Mesenchymal stem cell (in vitro differentiated cells and primary cell): Measurements from ENCODE around the gene CD276.

Source experiments
- DNase-seq: peaks from one replicate; pipeline ENCODE4 v3.0.0-alpha.2; 2013
- H2AFZ ChIP-seq: one replicate; pipeline ENCODE4 v1.6.1; 2013; ENCODE audit warnings: low read depth, mild to moderate bottlenecking, control low read depth, inconsistent platforms, low read length, moderate library complexity
- H2AK5ac ChIP-seq: 2 replicates; pipeline ENCODE4 v1.6.1; 2013; ENCODE audit warnings: low read length, moderate library complexity, mild to moderate bottlenecking, inconsistent platforms; ENCODE audit not compliant: severe bottlenecking
- H2BK120ac ChIP-seq: one replicate; pipeline ENCODE4 v1.6.1; 2013; ENCODE audit warnings: low read depth, mild to moderate bottlenecking, inconsistent platforms, low read length, moderate library complexity
- H2BK12ac ChIP-seq, 2 experiments: one replicate each; pipeline ENCODE4 v1.6.1; 2013; ENCODE audit warnings: inconsistent platforms in 2 of 2, low read length in 2 of 2, mild to moderate bottlenecking in 2 of 2, moderate library complexity in 2 of 2, control low read depth in 1 of 2
- H2BK15ac ChIP-seq: one replicate; pipeline ENCODE4 v1.6.1; 2013; ENCODE audit warnings: mild to moderate bottlenecking, low read depth, inconsistent platforms; ENCODE audit not compliant: poor library complexity, severe bottlenecking
- H2BK5ac ChIP-seq: 2 replicates; pipeline ENCODE4 v1.6.1; 2013; ENCODE audit warnings: low read depth, mild to moderate bottlenecking, low read length, control low read depth, inconsistent platforms; ENCODE audit not compliant: poor library complexity, severe bottlenecking
- H3K14ac ChIP-seq, 2 experiments: one replicate each; pipeline ENCODE4 v1.6.1; 2013; ENCODE audit warnings: inconsistent platforms in 2 of 2, low read length in 2 of 2, control low read depth in 1 of 2, mild to moderate bottlenecking in 1 of 2, moderate library complexity in 1 of 2
- H3K18ac ChIP-seq, 2 experiments: one replicate each; pipeline ENCODE4 v1.6.1; 2013; ENCODE audit warnings: inconsistent platforms in 2 of 2, low read length in 2 of 2, control low read depth in 1 of 2, low read depth in 1 of 2, mild to moderate bottlenecking in 1 of 2
- H3K23ac ChIP-seq, 2 experiments: one replicate each; pipeline ENCODE4 v1.6.1; 2013; ENCODE audit warnings: inconsistent platforms in 2 of 2, low read length in 2 of 2, mild to moderate bottlenecking in 2 of 2, moderate library complexity in 2 of 2, control low read depth in 1 of 2
- H3K27ac ChIP-seq: 2 replicates; pipeline ENCODE4 v1.5.1; 2013; ENCODE audit warnings: mild to moderate bottlenecking, moderate library complexity, low read length, control low read depth, inconsistent platforms; ENCODE audit not compliant: poor library complexity, severe bottlenecking
- H3K27me3 ChIP-seq, 2 experiments: 2 replicates each; pipeline versions ENCODE4 v1.6.1 to v1.7.0; 2013; ENCODE audit warnings: low read length in 2 of 2, mild to moderate bottlenecking in 2 of 2, moderate library complexity in 2 of 2, control low read depth in 1 of 2, inconsistent platforms in 1 of 2; ENCODE audit not compliant: control insufficient read depth in 1 of 2, insufficient read depth in 1 of 2
- H3K36me3 ChIP-seq, 2 experiments: 2 replicates each; pipeline versions ENCODE4 v1.6.1 to v1.7.0; 2013; ENCODE audit warnings: low read length in 2 of 2, control low read depth in 1 of 2, inconsistent platforms in 1 of 2, low read depth in 1 of 2, mild to moderate bottlenecking in 1 of 2; ENCODE audit not compliant: insufficient read depth in 2 of 2, control insufficient read depth in 1 of 2
- H3K4ac ChIP-seq, 2 experiments: one replicate each; pipeline ENCODE4 v1.6.1; 2013; ENCODE audit warnings: inconsistent platforms in 2 of 2, low read length in 2 of 2, mild to moderate bottlenecking in 2 of 2, moderate library complexity in 2 of 2, control low read depth in 1 of 2, low read depth in 1 of 2
- H3K4me1 ChIP-seq: 2 replicates; pipeline ENCODE4 v1.6.1; 2013; ENCODE audit warnings: low read depth, low read length, control low read depth; ENCODE audit not compliant: control insufficient read depth, insufficient read depth
- H3K4me2 ChIP-seq: 2 replicates; pipeline ENCODE4 v1.6.1; 2013; ENCODE audit warnings: low read length, mild to moderate bottlenecking, inconsistent platforms; ENCODE audit not compliant: poor library complexity, severe bottlenecking
- H3K4me3 ChIP-seq, 2 experiments: 2 replicates each; pipeline versions ENCODE4 v1.5.1 to v1.7.0; 2013; ENCODE audit warnings: low read length in 2 of 2, mild to moderate bottlenecking in 2 of 2, control low read depth in 1 of 2, low read depth in 1 of 2; ENCODE audit not compliant: insufficient read depth in 1 of 2
- H3K79me1 ChIP-seq: replicated peaks from 2 replicates; pipeline ENCODE4 v1.6.1; 2013; ENCODE audit warnings: mild to moderate bottlenecking, control low read depth, low read length, inconsistent platforms; ENCODE audit not compliant: poor library complexity, severe bottlenecking
- H3K9ac ChIP-seq: 2 replicates; pipeline ENCODE4 v1.7.0; 2013; ENCODE audit warnings: mild to moderate bottlenecking, low read length, moderate library complexity
- H3K9me3 ChIP-seq: 2 replicates; pipeline ENCODE4 v1.7.0; 2013; ENCODE audit warnings: mild to moderate bottlenecking, low read length; ENCODE audit not compliant: control insufficient read depth
- H4K8ac ChIP-seq: one replicate; pipeline ENCODE4 v1.6.1; 2013; ENCODE audit warnings: inconsistent platforms, mild to moderate bottlenecking, low read length, moderate library complexity
- H4K91ac ChIP-seq: one replicate; pipeline ENCODE4 v1.6.1; 2013; ENCODE audit warnings: mild to moderate bottlenecking, low read length, inconsistent platforms
- WGBS: methylation state at CpG from one replicate; pipeline ENCODE4 v1.1.7; 2013; ENCODE audit warnings: mixed read lengths; 5-methylcytosine and 5-hydroxymethylcytosine counted together

The CD276 gene

DNA sequence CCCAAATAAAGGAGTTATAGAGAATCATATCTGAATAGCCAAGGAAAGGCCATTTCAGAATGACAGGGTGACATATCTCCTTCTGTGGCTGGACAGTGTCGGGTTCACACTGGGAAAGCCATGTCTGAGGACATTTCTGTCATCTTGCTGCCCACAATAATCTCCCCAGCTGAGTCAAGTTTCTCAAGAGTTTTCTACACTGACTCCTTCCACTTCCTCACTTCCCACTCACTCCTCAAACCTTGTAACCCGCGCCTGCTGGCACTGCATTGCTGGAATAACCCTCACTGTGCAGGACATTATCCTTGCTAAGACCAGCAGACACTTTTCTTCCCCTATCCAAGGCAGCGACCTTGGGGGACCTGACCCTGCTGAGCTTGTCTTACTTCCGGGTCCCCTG, 74.3 kb downstream of the CD276 start:
- Histone ChIP-seq H4K8ac (no peak overlapping the region), H3K27ac (no peak overlapping the region), H2AFZ (no peak overlapping the region), H2BK12ac (no peak overlapping the region), H3K23ac (no peak overlapping the region), H3K9ac (no peak overlapping the region), H3K36me3 (no peaks in the 10 kb centered on the region), H2BK5ac (no peak overlapping the region), H2BK120ac (no peak overlapping the region), H2BK15ac (no peak overlapping the region), H4K91ac (no peak overlapping the region), H3K27me3 (peaks cover 68 to 86% of the 10 kb centered on the region in 2 experiments), H3K4me2 (no peak overlapping the region), H3K9me3 (no peaks in the 10 kb centered on the region), H3K4ac (no peak overlapping the region), H3K4me3 (peak overlapping the region in 1 of 2 experiments; percentile 11), H3K14ac (no peak overlapping the region), H3K18ac (no peak overlapping the region), H3K4me1 (peaks cover under 1% of the 10 kb centered on the region), H3K79me1 (no peaks in the 10 kb centered on the region), H2AK5ac (no peak overlapping the region)
- WGBS = 84% methylated on average over 5 of the region's 5 CpGs
- DNase-seq = no peak

DNA sequence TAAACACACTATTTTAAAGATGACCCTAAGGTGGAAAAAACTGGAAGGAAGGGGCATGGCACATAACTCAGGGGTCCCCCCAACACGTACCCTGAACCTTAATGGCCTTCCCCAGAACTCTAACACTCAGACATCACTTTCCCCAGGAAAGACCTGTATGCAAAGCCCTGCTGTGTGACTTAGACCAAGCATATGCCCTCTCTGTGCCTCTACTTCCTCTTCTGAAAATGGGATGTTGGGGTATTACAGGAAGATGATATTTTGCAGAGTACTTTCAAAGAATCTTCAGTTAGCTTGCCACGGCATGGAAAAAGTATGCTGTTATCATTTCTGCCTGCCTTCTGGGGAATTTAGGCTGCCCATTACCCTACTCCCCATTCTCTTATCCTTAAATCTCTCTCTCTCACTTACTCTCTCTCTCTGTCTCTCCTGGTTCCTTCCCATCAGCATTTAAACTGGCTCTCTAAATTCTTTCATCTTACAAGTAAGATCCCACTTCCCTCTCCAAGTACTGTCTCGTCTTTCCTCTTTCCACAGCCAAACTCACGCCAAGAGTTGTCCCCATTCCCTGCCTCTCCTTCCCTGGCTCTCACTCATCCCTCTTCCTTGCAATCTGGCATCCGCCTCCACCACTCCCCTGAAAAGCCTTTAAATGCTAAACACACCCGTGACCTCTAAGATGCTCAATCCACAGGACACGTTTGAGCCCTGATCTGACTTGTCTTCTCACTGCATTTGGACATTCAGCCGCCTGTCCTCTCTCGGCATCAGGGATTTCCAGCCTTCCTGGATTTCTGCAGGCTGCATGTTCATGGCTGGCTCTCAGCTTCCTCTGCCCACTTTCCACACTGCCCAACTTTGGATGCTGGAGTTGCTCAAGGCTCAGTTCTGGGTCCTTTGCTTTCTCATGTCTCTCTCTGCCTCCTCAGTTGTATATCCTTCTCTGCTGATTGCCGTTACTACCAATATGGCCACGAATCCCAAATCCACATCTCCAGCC, 76.4 kb downstream of the CD276 start:
- no peak overlapping the region for H2AFZ ChIP-seq
- H3K4me3 ChIP-seq = no peak overlapping the region
- H3K4me1 ChIP-seq = no peaks in the 10 kb centered on the region
- no peaks in the 10 kb centered on the region for H3K79me1 ChIP-seq
- no peak for DNase-seq
- H3K18ac ChIP-seq = no peak overlapping the region
- no peaks in the 10 kb centered on the region for H3K9me3 ChIP-seq
- no peak overlapping the region for H2BK12ac ChIP-seq
- peak overlapping the region in 1 of 2 experiments; percentile 32 for H3K23ac ChIP-seq
- no peaks in the 10 kb centered on the region for H3K36me3 ChIP-seq
- no peak overlapping the region for H3K27ac ChIP-seq
- H3K4me2 ChIP-seq = no peak overlapping the region
- H3K4ac ChIP-seq = no peak overlapping the region
- no peak overlapping the region for H3K14ac ChIP-seq
- H3K27me3 ChIP-seq = peaks cover 82 to 89% of the 10 kb centered on the region in 2 experiments
- 61% methylated on average over 11 of the region's 11 CpGs for WGBS
- no peak overlapping the region for H2BK5ac ChIP-seq
- no peak overlapping the region for H4K91ac ChIP-seq
- no peak overlapping the region for H3K9ac ChIP-seq
- H2BK120ac ChIP-seq = no peak overlapping the region
- H2BK15ac ChIP-seq = no peak overlapping the region
- H2AK5ac ChIP-seq = no peak overlapping the region
- H4K8ac ChIP-seq = no peak overlapping the region

DNA sequence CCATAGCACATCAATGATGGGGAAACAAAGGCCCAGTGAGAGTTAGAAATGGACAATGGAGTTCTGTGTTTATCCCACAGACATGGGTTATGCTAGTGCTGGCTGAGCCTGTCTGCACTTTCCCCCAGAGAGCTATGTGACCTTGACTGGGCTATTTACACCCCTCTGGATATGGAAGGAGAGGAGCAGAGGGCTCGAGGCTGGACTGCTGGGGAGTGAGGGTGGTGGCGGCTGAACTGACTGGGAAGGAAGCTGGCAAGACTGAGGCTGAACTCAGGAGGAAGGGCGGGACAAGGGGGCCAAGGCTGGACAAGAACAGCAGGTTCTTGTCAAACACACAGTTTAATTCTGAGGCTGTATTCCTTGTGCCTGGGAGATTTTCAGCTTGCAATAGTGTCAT, 79.7 kb downstream of the CD276 start:
- Histone ChIP-seq H3K4ac (no peak overlapping the region), H2BK15ac (no peak overlapping the region), H3K4me2 (no peak overlapping the region), H2BK120ac (no peak overlapping the region), H2AK5ac (no peak overlapping the region), H3K18ac (no peak overlapping the region), H3K14ac (no peak overlapping the region), H2BK5ac (no peak overlapping the region), H2BK12ac (no peak overlapping the region), H4K91ac (no peak overlapping the region), H3K9me3 (no peaks in the 10 kb centered on the region), H3K79me1 (no peaks in the 10 kb centered on the region), H3K4me3 (no peak overlapping the region), H4K8ac (no peak overlapping the region), H3K4me1 (no peaks in the 10 kb centered on the region), H3K9ac (no peak overlapping the region), H3K27ac (no peak overlapping the region), H3K23ac (no peak overlapping the region), H2AFZ (no peak overlapping the region), H3K36me3 (no peaks in the 10 kb centered on the region), H3K27me3 (peaks cover 76 to 84% of the 10 kb centered on the region in 2 experiments)
- WGBS = 58% methylated on average over 3 of the region's 3 CpGs
- DNase-seq = no peak
